ENCODE data around the gene MMRN2. TPM values are rescaled to one million over a fixed set of nuclear protein-coding genes. Genes with fewer than 3 reads are reported as not detected.

MMRN2 gene
- total and polyA plus RNA-seq, 7 donors = 12.0 to 29.0 (median 16.4) TPM

DNA sequence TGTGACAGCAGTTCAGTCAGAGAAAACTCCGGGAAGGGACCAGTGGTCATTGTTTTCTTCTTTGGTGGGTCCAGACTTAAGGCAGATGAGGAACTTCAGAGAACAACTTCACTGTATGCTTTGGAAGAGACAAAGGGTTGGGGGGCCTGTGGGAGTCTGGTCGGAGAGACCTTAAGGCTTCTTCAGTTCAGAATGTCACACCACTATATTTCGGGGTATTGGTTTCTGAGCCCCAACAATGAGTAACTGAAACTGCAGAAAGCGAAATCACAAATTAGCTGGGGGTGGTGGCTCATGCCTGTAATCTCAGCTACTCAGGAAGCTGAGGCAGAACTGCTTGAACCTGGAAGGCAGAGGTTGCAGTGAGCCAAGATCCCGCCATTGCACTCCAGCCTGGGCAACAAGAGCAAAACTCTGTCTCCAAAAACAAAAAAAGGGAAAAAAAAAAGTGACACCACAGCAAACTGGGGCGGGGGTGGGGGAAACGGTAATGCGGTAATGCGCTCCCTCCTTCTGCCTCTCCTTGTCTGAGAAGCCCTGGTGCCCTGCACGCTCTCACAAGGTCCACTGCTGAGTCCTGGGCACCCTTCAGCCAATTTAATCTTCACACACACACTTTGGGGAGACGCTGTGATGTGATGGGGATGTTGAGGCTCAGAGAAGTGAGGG, 8.7 kb upstream of the MMRN2 start:
- peak overlapping the region; percentile 65 for H3K27ac ChIP-seq
- TF ChIP-seq, protein P1, sequence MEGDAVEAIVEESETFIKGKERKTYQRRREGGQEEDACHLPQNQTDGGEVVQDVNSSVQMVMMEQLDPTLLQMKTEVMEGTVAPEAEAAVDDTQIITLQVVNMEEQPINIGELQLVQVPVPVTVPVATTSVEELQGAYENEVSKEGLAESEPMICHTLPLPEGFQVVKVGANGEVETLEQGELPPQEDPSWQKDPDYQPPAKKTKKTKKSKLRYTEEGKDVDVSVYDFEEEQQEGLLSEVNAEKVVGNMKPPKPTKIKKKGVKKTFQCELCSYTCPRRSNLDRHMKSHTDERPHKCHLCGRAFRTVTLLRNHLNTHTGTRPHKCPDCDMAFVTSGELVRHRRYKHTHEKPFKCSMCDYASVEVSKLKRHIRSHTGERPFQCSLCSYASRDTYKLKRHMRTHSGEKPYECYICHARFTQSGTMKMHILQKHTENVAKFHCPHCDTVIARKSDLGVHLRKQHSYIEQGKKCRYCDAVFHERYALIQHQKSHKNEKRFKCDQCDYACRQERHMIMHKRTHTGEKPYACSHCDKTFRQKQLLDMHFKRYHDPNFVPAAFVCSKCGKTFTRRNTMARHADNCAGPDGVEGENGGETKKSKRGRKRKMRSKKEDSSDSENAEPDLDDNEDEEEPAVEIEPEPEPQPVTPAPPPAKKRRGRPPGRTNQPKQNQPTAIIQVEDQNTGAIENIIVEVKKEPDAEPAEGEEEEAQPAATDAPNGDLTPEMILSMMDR (IDR thresholded peaks at IDR 0.05) = no peak
- H3K9me3 ChIP-seq = no peaks in the 10 kb centered on the region
- H3K4me1 ChIP-seq = peaks cover 33% of the 10 kb centered on the region
- H3K27me3 ChIP-seq (ENCODE audit: insufficient read depth in 3 of 3, low read length in 2 of 3) = no peaks in the 10 kb centered on the region
- 47 to 70% (median 62%) methylated on average over 11 of the region's 11 CpGs for WGBS, 3 donors
- no peak for DNase-seq
- H3K36me3 ChIP-seq (ENCODE audit: insufficient read depth in 1 of 2, low read depth in 1 of 2) = no peaks in the 10 kb centered on the region
- ATAC-seq = no peak
- peak overlapping the region; percentile 34 for H3K4me3 ChIP-seq
- intact Hi-C loops (cut with DNase I) = loop anchor here in 1 of 2 donors (2.0 kb wide), 1 partner anchor 277 kb away; no protein-coding TSS in a partner anchor

DNA sequence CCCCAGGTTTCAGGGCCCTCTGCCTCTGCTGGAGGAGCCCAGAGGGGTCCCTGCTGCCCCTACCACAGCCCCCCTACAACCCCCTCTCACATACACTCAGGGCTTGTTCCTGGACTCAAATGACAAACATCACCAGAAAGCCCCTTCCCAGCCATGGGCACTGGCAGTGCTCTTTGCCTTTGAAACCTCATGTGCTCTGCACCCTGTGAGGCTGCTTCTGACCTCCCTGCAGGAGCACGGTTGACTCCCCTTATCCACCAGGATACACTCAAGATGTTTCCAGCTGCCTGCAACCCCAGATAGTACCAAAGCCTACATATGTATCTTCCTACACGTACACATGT, 7.4 kb upstream of the MMRN2 start:
- no peaks in the 10 kb centered on the region for H3K36me3 ChIP-seq (ENCODE audit: insufficient read depth in 1 of 2, low read depth in 1 of 2)
- WGBS, 3 donors = 79 to 89% (median 86%) methylated on average over 2 of the region's 2 CpGs
- no peaks in the 10 kb centered on the region for H3K27me3 ChIP-seq (ENCODE audit: insufficient read depth in 3 of 3, low read length in 2 of 3)
- H3K27ac ChIP-seq = no peak overlapping the region
- peaks cover 31% of the 10 kb centered on the region for H3K4me1 ChIP-seq
- intact Hi-C loops (cut with DNase I) = no loop called here
- no peaks in the 10 kb centered on the region for H3K9me3 ChIP-seq
- no peak overlapping the region for H3K4me3 ChIP-seq
- no peak for DNase-seq
- TF ChIP-seq, protein P1 (IDR thresholded peaks at IDR 0.05) = no peak
- ATAC-seq = no peak

DNA sequence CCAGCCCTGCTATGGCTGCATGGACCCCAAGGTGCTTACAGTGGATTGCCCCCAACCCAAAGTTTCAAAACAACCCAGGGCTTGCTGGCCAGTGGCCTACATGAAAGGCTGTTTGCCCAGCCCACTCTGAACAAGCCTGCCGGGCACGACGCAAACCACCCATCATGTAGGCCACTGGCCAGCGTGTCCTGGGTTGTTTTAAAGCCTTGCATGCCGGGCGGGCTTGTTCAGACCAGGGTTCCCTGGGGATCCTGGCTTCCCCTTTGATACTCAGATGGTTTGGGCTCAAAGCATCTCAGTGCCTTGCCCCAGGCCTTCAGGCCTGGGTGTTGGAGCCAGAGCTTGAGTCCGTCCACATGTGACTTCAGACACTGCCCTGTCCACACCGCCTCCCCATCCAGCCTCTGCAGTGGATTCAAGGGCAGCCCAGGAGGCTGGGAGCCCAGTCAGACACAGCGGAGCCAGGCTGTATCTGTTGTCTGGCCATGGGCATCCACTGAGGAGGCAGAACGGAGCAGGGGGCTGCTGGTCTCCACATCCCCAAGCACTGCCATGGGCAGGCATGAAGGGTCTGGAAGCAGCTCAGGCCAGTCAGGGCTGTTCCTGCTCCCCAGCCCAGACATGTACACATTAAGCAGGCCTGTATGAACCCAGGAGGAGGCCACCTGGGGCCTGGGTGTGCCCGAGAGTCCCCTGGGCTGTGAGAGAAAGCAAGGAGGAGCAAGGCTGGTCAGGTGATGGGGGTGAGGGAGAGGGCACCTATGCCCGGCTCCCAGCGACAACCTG, 6.8 kb upstream of the MMRN2 start:
- H3K27me3 ChIP-seq (ENCODE audit: insufficient read depth in 3 of 3, low read length in 2 of 3) = no peaks in the 10 kb centered on the region
- peaks cover 25% of the 10 kb centered on the region for H3K4me1 ChIP-seq
- intact Hi-C loops (cut with DNase I) = no loop called here

DNA sequence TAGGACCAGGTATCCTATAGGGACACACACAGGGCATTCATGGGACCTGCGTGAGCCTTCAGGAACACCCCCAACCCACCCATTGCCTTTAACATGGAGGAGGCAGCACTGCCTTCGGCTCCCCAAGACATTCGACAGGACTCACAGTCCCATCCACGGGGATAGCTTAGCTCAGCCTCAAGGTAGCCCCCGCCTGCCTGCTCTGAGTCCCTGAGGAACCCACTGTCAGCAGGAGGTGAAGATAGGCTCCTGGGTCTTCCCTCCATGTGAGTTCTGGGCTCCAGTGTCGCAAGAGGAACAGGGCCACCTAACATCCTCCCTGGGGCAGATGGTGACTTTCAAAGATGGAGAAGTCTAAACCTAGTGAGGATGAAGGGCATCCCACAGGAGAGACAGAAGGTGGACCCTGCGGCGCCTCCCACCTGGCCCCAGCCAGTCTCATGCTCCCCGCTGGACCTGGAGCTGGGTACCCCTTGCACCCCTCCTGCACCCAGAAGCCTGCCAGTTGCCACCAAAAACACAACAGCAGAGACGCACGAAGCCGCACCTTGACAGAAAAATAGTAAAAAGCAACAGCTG, 6.0 kb upstream of the MMRN2 start:
- WGBS, 3 donors = 91 to 96% (median 94%) methylated on average over 12 of the region's 12 CpGs
- Histone ChIP-seq H3K4me1 (peaks cover 23% of the 10 kb centered on the region), H3K36me3 (ENCODE audit: insufficient read depth in 1 of 2, low read depth in 1 of 2) (no peaks in the 10 kb centered on the region), H3K27ac (no peak overlapping the region), H3K9me3 (no peaks in the 10 kb centered on the region), H3K27me3 (ENCODE audit: insufficient read depth in 3 of 3, low read length in 2 of 3) (no peaks in the 10 kb centered on the region), H3K4me3 (no peak overlapping the region)
- intact Hi-C loops (cut with DNase I) = loop anchor here in 1 of 2 donors (2.0 kb wide), 1 partner anchor 21 kb away; no protein-coding TSS in a partner anchor
- TF ChIP-seq, protein P1 (IDR thresholded peaks at IDR 0.05) = no peak
- DNase-seq = no peak
- ATAC-seq = no peak

More for the DNA sequence above, 6.8 kb upstream of the MMRN2 start:
- ATAC-seq = no peak
- Histone ChIP-seq H3K36me3 (ENCODE audit: insufficient read depth in 1 of 2, low read depth in 1 of 2) (no peaks in the 10 kb centered on the region), H3K27ac (no peak overlapping the region), H3K9me3 (no peaks in the 10 kb centered on the region), H3K4me3 (no peak overlapping the region)
- WGBS, 3 donors = 74 to 88% (median 80%) methylated on average over 12 to 13 of the region's 13 CpGs
- no peak for DNase-seq
- TF ChIP-seq, protein P1 (IDR thresholded peaks at IDR 0.05) = no peak

Data from psoas muscle (tissue), 8 donors.